Liver (tissue), 3 donors: ENCODE results near the gene RAB6B.

Source experiments
- ATF3 ChIP-seq: IDR thresholded peaks from 2 replicates; pipeline ENCODE4 v1.6.1; 2016; ENCODE audit warnings: antibody characterized with exemption
- EGR1 ChIP-seq, 2 donors: IDR thresholded peaks; 2 replicates each; pipeline ENCODE4 v1.6.1; 2016 to 2018; ENCODE audit warnings: antibody characterized with exemption in 2 of 2, low read depth in 2 of 2
- FOXA1 ChIP-seq: IDR thresholded peaks from 2 replicates; pipeline ENCODE4 v1.6.1; 2016; ENCODE audit warnings: antibody characterized with exemption
- GABPA ChIP-seq, 2 donors: IDR thresholded peaks in 1 of 2; conservative IDR thresholded peaks in 1 of 2; 2 replicates each; pipeline ENCODE4 v1.6.1; 2016; ENCODE audit warnings: antibody characterized with exemption in 2 of 2, mild to moderate bottlenecking in 1 of 2, moderate library complexity in 1 of 2
- HNF4G ChIP-seq: IDR thresholded peaks from 2 replicates; pipeline ENCODE4 v1.6.1; 2016; ENCODE audit warnings: antibody characterized with exemption
- JUND ChIP-seq, 2 donors: IDR thresholded peaks; 2 replicates each; pipeline ENCODE4 v1.6.1; 2016; ENCODE audit warnings: antibody characterized with exemption in 2 of 2
- RAD21 ChIP-seq, 2 donors: IDR thresholded peaks; 2 replicates each; pipeline ENCODE4 v1.6.1; 2016; ENCODE audit warnings: antibody characterized with exemption in 2 of 2, mild to moderate bottlenecking in 2 of 2
- TAF1 ChIP-seq: conservative IDR thresholded peaks from 2 replicates; pipeline ENCODE4 v1.6.1; 2016; ENCODE audit warnings: antibody characterized with exemption, mild to moderate bottlenecking
- YY1 ChIP-seq: IDR thresholded peaks from 2 replicates; pipeline ENCODE4 v1.6.1; 2016; ENCODE audit warnings: antibody characterized with exemption, mild to moderate bottlenecking
- ZBTB33 ChIP-seq: IDR thresholded peaks from 2 replicates; pipeline ENCODE4 v1.6.1; 2016; ENCODE audit warnings: antibody characterized with exemption
- TF ChIP-seq, protein P1 (sequence below): fragments of 150-350 bp; IDR thresholded peaks from 2 replicates; pipeline ENCODE4 v1.5.1; 2017; ENCODE audit warnings: improper control_type of control experiment, low read depth, low read length; ENCODE audit not compliant: missing input control
- TF ChIP-seq, protein P2 (sequence below): IDR thresholded peaks from 2 replicates; pipeline ENCODE4 v1.6.1; 2016; ENCODE audit warnings: antibody characterized with exemption
- TF ChIP-seq, protein P3 (sequence below): IDR thresholded peaks from 2 replicates; pipeline ENCODE4 v1.6.1; 2016; ENCODE audit warnings: antibody characterized with exemption, mild to moderate bottlenecking
- donor health status: healthy.
- donor health status: healthy.

GRCh38 chr3:133870822-133871221 is 24.9 kb downstream of the RAB6B start:
- TF ChIP-seq, protein P1, sequence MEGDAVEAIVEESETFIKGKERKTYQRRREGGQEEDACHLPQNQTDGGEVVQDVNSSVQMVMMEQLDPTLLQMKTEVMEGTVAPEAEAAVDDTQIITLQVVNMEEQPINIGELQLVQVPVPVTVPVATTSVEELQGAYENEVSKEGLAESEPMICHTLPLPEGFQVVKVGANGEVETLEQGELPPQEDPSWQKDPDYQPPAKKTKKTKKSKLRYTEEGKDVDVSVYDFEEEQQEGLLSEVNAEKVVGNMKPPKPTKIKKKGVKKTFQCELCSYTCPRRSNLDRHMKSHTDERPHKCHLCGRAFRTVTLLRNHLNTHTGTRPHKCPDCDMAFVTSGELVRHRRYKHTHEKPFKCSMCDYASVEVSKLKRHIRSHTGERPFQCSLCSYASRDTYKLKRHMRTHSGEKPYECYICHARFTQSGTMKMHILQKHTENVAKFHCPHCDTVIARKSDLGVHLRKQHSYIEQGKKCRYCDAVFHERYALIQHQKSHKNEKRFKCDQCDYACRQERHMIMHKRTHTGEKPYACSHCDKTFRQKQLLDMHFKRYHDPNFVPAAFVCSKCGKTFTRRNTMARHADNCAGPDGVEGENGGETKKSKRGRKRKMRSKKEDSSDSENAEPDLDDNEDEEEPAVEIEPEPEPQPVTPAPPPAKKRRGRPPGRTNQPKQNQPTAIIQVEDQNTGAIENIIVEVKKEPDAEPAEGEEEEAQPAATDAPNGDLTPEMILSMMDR: no peak
- no peak for TF ChIP-seq TAF1
- TF ChIP-seq, protein P2, sequence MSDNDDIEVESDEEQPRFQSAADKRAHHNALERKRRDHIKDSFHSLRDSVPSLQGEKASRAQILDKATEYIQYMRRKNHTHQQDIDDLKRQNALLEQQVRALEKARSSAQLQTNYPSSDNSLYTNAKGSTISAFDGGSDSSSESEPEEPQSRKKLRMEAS: no peak
- TF ChIP-seq, protein P3, sequence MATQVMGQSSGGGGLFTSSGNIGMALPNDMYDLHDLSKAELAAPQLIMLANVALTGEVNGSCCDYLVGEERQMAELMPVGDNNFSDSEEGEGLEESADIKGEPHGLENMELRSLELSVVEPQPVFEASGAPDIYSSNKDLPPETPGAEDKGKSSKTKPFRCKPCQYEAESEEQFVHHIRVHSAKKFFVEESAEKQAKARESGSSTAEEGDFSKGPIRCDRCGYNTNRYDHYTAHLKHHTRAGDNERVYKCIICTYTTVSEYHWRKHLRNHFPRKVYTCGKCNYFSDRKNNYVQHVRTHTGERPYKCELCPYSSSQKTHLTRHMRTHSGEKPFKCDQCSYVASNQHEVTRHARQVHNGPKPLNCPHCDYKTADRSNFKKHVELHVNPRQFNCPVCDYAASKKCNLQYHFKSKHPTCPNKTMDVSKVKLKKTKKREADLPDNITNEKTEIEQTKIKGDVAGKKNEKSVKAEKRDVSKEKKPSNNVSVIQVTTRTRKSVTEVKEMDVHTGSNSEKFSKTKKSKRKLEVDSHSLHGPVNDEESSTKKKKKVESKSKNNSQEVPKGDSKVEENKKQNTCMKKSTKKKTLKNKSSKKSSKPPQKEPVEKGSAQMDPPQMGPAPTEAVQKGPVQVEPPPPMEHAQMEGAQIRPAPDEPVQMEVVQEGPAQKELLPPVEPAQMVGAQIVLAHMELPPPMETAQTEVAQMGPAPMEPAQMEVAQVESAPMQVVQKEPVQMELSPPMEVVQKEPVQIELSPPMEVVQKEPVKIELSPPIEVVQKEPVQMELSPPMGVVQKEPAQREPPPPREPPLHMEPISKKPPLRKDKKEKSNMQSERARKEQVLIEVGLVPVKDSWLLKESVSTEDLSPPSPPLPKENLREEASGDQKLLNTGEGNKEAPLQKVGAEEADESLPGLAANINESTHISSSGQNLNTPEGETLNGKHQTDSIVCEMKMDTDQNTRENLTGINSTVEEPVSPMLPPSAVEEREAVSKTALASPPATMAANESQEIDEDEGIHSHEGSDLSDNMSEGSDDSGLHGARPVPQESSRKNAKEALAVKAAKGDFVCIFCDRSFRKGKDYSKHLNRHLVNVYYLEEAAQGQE: no peak
- TF ChIP-seq FOXA1: no peak
- no peak for TF ChIP-seq RAD21 (IDR thresholded peaks at IDR 0.05)
- TF ChIP-seq ATF3: no peak
- TF ChIP-seq ZBTB33: no peak
- no peak for TF ChIP-seq GABPA (IDR thresholded peaks at IDR 0.05 in 1 of 2, conservative IDR thresholded peaks at IDR 0.05 in 1 of 2)
- no peak for TF ChIP-seq JUND (IDR thresholded peaks at IDR 0.05)
- TF ChIP-seq YY1: no peak
- TF ChIP-seq HNF4G: no peak
- no peak for TF ChIP-seq EGR1 (IDR thresholded peaks at IDR 0.05; ENCODE audit: low read depth in 2 of 2)
